Measurements from ENCODE around the gene KLHL10. TPM values are rescaled to one million over a fixed set of nuclear protein-coding genes. Genes with fewer than 3 reads are reported as not detected.

KLHL10 gene
- total RNA-seq, 1 experiment from 2014 or later: not detected

GRCh38 chr17:41880130-41880529 is 42.5 kb downstream of the KLHL10 start:
- intact Hi-C loops (cut with micrococcal nuclease; ENCODE audit: unreplicated experiment): no loop called here
- peaks cover 100% of the 10 kb centered on the region for H3K36me3 Mint-ChIP-seq (ENCODE audit: insufficient read depth, unreplicated experiment)
- Histone ChIP-seq H3K4me3 (ENCODE audit: low read depth, low read length) (no peak overlapping the region), H3K4me1 (no peaks in the 10 kb centered on the region), H3K27me3 (replicated peaks; ENCODE audit: control insufficient read depth, insufficient read depth, low read length) (no peaks in the 10 kb centered on the region), H3K9me3 (no peaks in the 10 kb centered on the region), H3K36me3 (ENCODE audit: control insufficient read depth, insufficient read depth, low read length) (peaks cover 6% of the 10 kb centered on the region)
- TF ChIP-seq CTCF (IDR thresholded peaks at IDR 0.05; ENCODE audit: insufficient read depth in 1 of 2, low read depth in 1 of 2, low read length in 1 of 2, severe bottlenecking in 1 of 2, unreplicated experiment in 1 of 2): no peak
- H3K27me3 Mint-ChIP-seq (ENCODE audit: insufficient read depth, unreplicated experiment): no peaks in the 10 kb centered on the region
- DNase-seq: no peak
- CTCF ChIA-PET: no interaction called here
- H3K27ac Mint-ChIP-seq (ENCODE audit: unreplicated experiment): no peak overlapping the region
- POLR2A ChIA-PET: no interaction called here
- H3K4me1 Mint-ChIP-seq (ENCODE audit: low read depth, unreplicated experiment): no peaks in the 10 kb centered on the region
- H3K4me3 Mint-ChIP-seq (ENCODE audit: unreplicated experiment): no peak overlapping the region
- H3K9me3 Mint-ChIP-seq (ENCODE audit: unreplicated experiment): no peaks in the 10 kb centered on the region
- no TSS peak for BruUV-seq (replicated peaks)

GRCh38 chr17:41882756-41883155 is 45.1 kb downstream of the KLHL10 start:
- Mint-ChIP-seq H3K4me1 (ENCODE audit: low read depth, unreplicated experiment) (no peaks in the 10 kb centered on the region), H3K27ac (ENCODE audit: unreplicated experiment) (no peak overlapping the region), H3K9me3 (ENCODE audit: unreplicated experiment) (no peaks in the 10 kb centered on the region), H3K36me3 (ENCODE audit: insufficient read depth, unreplicated experiment) (peaks cover 100% of the 10 kb centered on the region), H3K4me3 (ENCODE audit: unreplicated experiment) (no peak overlapping the region), H3K27me3 (ENCODE audit: insufficient read depth, unreplicated experiment) (no peaks in the 10 kb centered on the region)
- DNase-seq: no peak
- Histone ChIP-seq H3K4me1 (no peaks in the 10 kb centered on the region), H3K27me3 (replicated peaks; ENCODE audit: control insufficient read depth, insufficient read depth, low read length) (no peaks in the 10 kb centered on the region), H3K4me3 (ENCODE audit: low read depth, low read length) (no peak overlapping the region), H3K36me3 (ENCODE audit: control insufficient read depth, insufficient read depth, low read length) (peaks cover 13% of the 10 kb centered on the region), H3K9me3 (no peaks in the 10 kb centered on the region)
- POLR2A ChIA-PET: interaction anchor here (0.6 kb wide), 1 partner anchor 82 kb away, joined by 7 read pairs; no protein-coding TSS in a partner anchor
- TF ChIP-seq CTCF (IDR thresholded peaks at IDR 0.05; ENCODE audit: insufficient read depth in 1 of 2, low read depth in 1 of 2, low read length in 1 of 2, severe bottlenecking in 1 of 2, unreplicated experiment in 1 of 2): no peak
- BruUV-seq (replicated peaks): no TSS peak
- CTCF ChIA-PET: interaction anchor here (0.6 kb wide), 1 partner anchor 82 kb away, joined by 3 read pairs; no protein-coding TSS in a partner anchor
- intact Hi-C loops (cut with micrococcal nuclease; ENCODE audit: unreplicated experiment): no loop called here

GRCh38 chr17:41885733-41886132 is 48.1 kb downstream of the KLHL10 start:
- Mint-ChIP-seq H3K27me3 (ENCODE audit: insufficient read depth, unreplicated experiment) (no peaks in the 10 kb centered on the region), H3K27ac (ENCODE audit: unreplicated experiment) (no peak overlapping the region), H3K9me3 (ENCODE audit: unreplicated experiment) (no peaks in the 10 kb centered on the region), H3K4me3 (ENCODE audit: unreplicated experiment) (no peak overlapping the region), H3K36me3 (ENCODE audit: insufficient read depth, unreplicated experiment) (peaks cover 98% of the 10 kb centered on the region), H3K4me1 (ENCODE audit: low read depth, unreplicated experiment) (no peaks in the 10 kb centered on the region)
- intact Hi-C loops (cut with micrococcal nuclease; ENCODE audit: unreplicated experiment): loop anchor here (1.0 kb wide), 1 partner anchor 147 kb away; no protein-coding TSS in a partner anchor
- H3K4me1 ChIP-seq: no peaks in the 10 kb centered on the region
- ChIA-PET CTCF (interaction anchor here (0.6 to 0.7 kb wide), 2 partner anchors 8 to 74 kb away, joined by 3 to 5 read pairs; no protein-coding TSS in a partner anchor), POLR2A (no interaction called here)
- H3K9me3 ChIP-seq: no peaks in the 10 kb centered on the region
- TF ChIP-seq CTCF (IDR thresholded peaks at IDR 0.05; ENCODE audit: insufficient read depth in 1 of 2, low read depth in 1 of 2, low read length in 1 of 2, severe bottlenecking in 1 of 2, unreplicated experiment in 1 of 2): peak; percentile 35
- H3K4me3 ChIP-seq (ENCODE audit: low read depth, low read length): no peak overlapping the region
- peak in 1 of 2 experiments; percentile 37 for DNase-seq
- H3K27me3 ChIP-seq (replicated peaks; ENCODE audit: control insufficient read depth, insufficient read depth, low read length): no peaks in the 10 kb centered on the region
- no TSS peak for BruUV-seq (replicated peaks)
- H3K36me3 ChIP-seq (ENCODE audit: control insufficient read depth, insufficient read depth, low read length): peaks cover 8% of the 10 kb centered on the region
